ENCODE data around the gene NFIB. TPM values are rescaled to one million over a fixed set of nuclear protein-coding genes. Genes with fewer than 3 reads are reported as not detected.

The NFIB gene
- total and polyA plus RNA-seq, 2 donors (not counting 3 experiments of a cell fraction or from before 2014, with no cell fraction given) = 26.4 to 174 TPM

GRCh38 chr9:14222149-14222835 is 91.6 kb downstream of the NFIB start:
- H3K9ac ChIP-seq (replicated peaks; ENCODE audit: extremely low read depth, insufficient read depth, low read length) = peak overlapping the region; percentile 51
- ChIA-PET POLR2A (interaction anchor here (0.9 to 1.1 kb wide), 2 partner anchors 31 to 90 kb away, joined by 3 read pairs; no protein-coding TSS in a partner anchor), CTCF (interaction anchor here (0.9 to 2.1 kb wide), 13 partner anchors 8 to 49 kb away, joined by 3 to 10 read pairs (median 3); no protein-coding TSS in a partner anchor)
- no peaks in the 10 kb centered on the region for H3K9me1 ChIP-seq (replicated peaks; ENCODE audit: control insufficient read depth, extremely low read depth, insufficient read depth, low read length)
- dilution Hi-C loops (cut with MboI; ENCODE audit: extremely low pct_ligation_motif_present, low sequenced_read_pairs) (no loop called here), intact Hi-C loops (cut with micrococcal nuclease) (no loop called here)
- H4K20me1 ChIP-seq (replicated peaks; ENCODE audit: control insufficient read depth, extremely low read depth, insufficient read depth, low read length) = no peaks in the 10 kb centered on the region
- H3K79me2 ChIP-seq (ENCODE audit: control insufficient read depth, insufficient read depth, low read length) = peaks cover 68% of the 10 kb centered on the region
- TF ChIP-seq JUN (IDR thresholded peaks at IDR 0.05; ENCODE audit: borderline replicate concordance, insufficient read depth, insufficient read length, low read depth) = no peak
- TF ChIP-seq POLR2AphosphoS5 (IDR thresholded peaks at IDR 0.05; ENCODE audit: insufficient read depth, low read depth, low read length) = no peak
- no peak for TF ChIP-seq GATA2 (IDR thresholded peaks at IDR 0.05; ENCODE audit: insufficient read depth, insufficient read length, low read depth, low read length)
- TF ChIP-seq MAX (IDR thresholded peaks at IDR 0.05; ENCODE audit: insufficient read depth, insufficient read length) = no peak
- TF ChIP-seq POLR2A (IDR thresholded peaks at IDR 0.05; ENCODE audit: low read depth, low read length) = no peak
- no peak for TF ChIP-seq CTCF (IDR thresholded peaks at IDR 0.05; ENCODE audit: extremely low read depth in 1 of 2, insufficient read depth in 1 of 2, low read depth in 1 of 2, low read length in 2 of 2)
- TF ChIP-seq MYC (IDR thresholded peaks at IDR 0.05; ENCODE audit: low read depth, low read length) = no peak
- TF ChIP-seq EZH2 (IDR thresholded peaks at IDR 0.05; ENCODE audit: borderline replicate concordance, low read depth, low read length, severe bottlenecking) = no peak
- no peak for TF ChIP-seq FOS (IDR thresholded peaks at IDR 0.05; ENCODE audit: borderline replicate concordance, insufficient read depth, low read length)
- no peak overlapping the region for H2AFZ ChIP-seq (ENCODE audit: low read depth, low read length)
- peaks cover 46% of the 10 kb centered on the region for H3K4me1 ChIP-seq (ENCODE audit: control insufficient read depth, extremely low read depth, insufficient read depth, low read length)
- H3K4me2 ChIP-seq (ENCODE audit: insufficient read depth, low read length) = peak overlapping the region; percentile 38
- H3K36me3 ChIP-seq (ENCODE audit: control insufficient read depth in 2 of 2, extremely low read depth in 1 of 2, insufficient read depth in 2 of 2, low read length in 2 of 2) = peaks cover 0 to 2% of the 10 kb centered on the region in 2 experiments
- no peak for DNase-seq (ENCODE audit: low read depth, low spot score)
- no TSS peak for BruUV-seq (replicated peaks)
- H3K4me3 ChIP-seq (replicated peaks in 1 of 3; ENCODE audit: insufficient read depth in 1 of 3, low read depth in 1 of 3, low read length in 3 of 3) = no peak overlapping the region
- peak; percentile 31 for FAIRE-seq
- no peaks in the 10 kb centered on the region for H3K27me3 ChIP-seq (ENCODE audit: control insufficient read depth in 2 of 2, insufficient read depth in 2 of 2, low read length in 2 of 2)
- H3K27ac ChIP-seq (ENCODE audit: insufficient read depth, low read depth, low read length) = peak overlapping the region; percentile 86
- no peaks in the 10 kb centered on the region for H3K9me3 ChIP-seq (replicated peaks; ENCODE audit: control insufficient read depth, insufficient read depth, low read length)

Data from endothelial cell of umbilical vein (primary cell).